NB4 (cell line): ENCODE measurements around the gene SPIRE2.
"Not testable (repeated sequence)": the region's sequence is repeated elsewhere in the genome, so short reads cannot be mapped to it uniquely, and the experiment has no call there.

Experiments used
- DNase-seq: peaks from one replicate; pipeline ENCODE4 v3.0.0; 2010; ENCODE audit warnings: low read depth
- H3K4me3 ChIP-seq: one replicate; pipeline ENCODE4 v1.5.1; 2011; ENCODE audit warnings: mild to moderate bottlenecking, low read depth, low read length, moderate library complexity
- MYC ChIP-seq: IDR thresholded peaks from 2 replicates; pipeline ENCODE4 v1.6.1; 2011; ENCODE audit warnings: low read depth, low read length
- POLR2A ChIP-seq: IDR thresholded peaks from 2 replicates; pipeline ENCODE4 v1.6.1; 2011; ENCODE audit warnings: mild to moderate bottlenecking; ENCODE audit not compliant: insufficient read length; ENCODE audit errors: extremely low read depth
- TF ChIP-seq, protein P1 (sequence below): IDR thresholded peaks from one replicate; pipeline ENCODE4 v1.5.1; 2012; ENCODE audit warnings: low read depth, low read length
- TF ChIP-seq, protein P2 (sequence below): IDR thresholded peaks from 2 replicates; pipeline ENCODE4 v1.6.1; 2011; ENCODE audit warnings: low read depth, low read length

SPIRE2 gene

DNA sequence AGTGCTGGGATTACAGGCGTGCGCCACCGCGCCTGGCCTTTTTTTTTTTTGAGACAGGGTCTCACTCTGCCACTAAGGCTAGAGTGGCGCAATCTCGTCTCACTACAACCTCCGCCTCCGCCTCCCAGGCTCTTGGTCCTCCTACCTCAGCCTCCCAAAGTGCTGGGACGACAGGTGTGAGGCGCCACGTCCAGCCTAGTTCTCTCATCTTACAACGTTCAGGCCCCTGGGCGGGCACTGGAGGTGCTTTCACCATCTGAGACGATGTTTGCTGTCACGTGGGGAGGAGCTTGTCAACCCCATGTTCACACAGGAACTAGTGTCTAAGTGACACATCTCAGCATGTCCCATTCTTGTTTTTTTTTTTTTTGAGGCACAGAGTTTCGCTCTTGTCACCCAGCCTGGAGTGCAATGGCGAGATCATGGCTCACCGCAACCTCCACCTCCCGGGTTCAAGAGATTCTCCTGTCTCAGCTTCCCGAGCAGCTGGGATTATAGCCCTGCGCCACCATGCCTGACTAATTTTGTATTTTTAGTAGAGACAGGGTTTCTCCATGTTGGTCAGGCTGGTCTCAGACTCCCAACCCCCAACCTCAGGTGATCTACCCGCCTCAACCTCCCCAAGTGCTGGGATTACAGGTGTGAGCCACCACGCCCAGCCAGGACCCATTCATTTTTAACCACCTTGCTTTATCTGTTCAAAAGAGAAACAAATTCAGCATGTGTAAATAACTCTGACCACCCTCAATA lies 6.7 kb upstream of the SPIRE2 start:
- H3K4me3 ChIP-seq = no peak overlapping the region
- TF ChIP-seq MYC (no peak), POLR2A (no peak)
- TF ChIP-seq, protein P1, sequence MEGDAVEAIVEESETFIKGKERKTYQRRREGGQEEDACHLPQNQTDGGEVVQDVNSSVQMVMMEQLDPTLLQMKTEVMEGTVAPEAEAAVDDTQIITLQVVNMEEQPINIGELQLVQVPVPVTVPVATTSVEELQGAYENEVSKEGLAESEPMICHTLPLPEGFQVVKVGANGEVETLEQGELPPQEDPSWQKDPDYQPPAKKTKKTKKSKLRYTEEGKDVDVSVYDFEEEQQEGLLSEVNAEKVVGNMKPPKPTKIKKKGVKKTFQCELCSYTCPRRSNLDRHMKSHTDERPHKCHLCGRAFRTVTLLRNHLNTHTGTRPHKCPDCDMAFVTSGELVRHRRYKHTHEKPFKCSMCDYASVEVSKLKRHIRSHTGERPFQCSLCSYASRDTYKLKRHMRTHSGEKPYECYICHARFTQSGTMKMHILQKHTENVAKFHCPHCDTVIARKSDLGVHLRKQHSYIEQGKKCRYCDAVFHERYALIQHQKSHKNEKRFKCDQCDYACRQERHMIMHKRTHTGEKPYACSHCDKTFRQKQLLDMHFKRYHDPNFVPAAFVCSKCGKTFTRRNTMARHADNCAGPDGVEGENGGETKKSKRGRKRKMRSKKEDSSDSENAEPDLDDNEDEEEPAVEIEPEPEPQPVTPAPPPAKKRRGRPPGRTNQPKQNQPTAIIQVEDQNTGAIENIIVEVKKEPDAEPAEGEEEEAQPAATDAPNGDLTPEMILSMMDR = no peak
- TF ChIP-seq, protein P2, sequence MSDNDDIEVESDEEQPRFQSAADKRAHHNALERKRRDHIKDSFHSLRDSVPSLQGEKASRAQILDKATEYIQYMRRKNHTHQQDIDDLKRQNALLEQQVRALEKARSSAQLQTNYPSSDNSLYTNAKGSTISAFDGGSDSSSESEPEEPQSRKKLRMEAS = no peak
- DNase-seq = no peak

DNA sequence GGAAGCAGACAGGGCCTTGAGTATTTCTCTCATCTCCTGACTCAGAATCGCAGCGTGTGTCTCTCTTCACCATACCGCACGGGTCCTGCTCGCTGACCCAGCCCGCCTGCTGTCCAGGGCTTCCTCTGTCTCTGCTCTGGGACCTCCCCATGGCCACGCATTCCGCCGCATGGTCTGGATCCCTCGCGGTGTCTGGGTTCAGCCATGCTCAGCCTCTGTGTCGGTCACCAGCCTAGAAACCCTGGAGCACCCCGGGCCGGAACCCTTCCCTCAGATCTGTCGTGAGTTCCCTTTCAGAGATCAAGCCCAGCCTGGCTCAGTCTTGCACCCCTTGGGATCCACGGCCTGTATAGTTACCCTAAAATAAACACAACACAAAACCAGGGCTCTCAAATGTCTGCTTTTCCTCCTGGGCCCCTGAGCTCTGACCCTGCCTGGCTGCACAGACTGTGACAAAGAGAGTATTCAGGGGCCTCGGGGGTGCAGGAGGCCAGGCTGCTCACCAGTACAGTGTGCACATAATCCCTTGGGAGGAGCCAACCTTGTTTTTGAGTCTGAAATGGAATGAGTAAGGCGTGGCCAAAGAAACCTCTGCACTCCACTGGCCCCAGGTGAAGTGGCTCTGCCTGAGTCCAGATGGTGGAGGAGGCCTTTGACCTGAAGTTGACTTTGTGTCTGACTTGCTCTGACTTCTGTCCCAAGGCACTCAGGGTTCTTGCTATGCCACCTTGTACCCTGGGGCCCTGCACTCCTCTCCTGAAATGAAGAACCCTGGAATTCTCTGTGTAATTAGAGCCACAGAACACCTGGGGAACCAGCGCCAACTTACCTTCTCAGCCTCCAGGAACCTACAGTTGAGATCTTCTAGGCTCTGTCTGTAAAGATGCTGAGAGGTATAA lies 5.8 kb upstream of the SPIRE2 start:
- no peak for DNase-seq
- no peak overlapping the region for H3K4me3 ChIP-seq
- TF ChIP-seq, protein P2 = no peak
- no peak for TF ChIP-seq POLR2A
- no peak for TF ChIP-seq MYC
- TF ChIP-seq, protein P1 = no peak

DNA sequence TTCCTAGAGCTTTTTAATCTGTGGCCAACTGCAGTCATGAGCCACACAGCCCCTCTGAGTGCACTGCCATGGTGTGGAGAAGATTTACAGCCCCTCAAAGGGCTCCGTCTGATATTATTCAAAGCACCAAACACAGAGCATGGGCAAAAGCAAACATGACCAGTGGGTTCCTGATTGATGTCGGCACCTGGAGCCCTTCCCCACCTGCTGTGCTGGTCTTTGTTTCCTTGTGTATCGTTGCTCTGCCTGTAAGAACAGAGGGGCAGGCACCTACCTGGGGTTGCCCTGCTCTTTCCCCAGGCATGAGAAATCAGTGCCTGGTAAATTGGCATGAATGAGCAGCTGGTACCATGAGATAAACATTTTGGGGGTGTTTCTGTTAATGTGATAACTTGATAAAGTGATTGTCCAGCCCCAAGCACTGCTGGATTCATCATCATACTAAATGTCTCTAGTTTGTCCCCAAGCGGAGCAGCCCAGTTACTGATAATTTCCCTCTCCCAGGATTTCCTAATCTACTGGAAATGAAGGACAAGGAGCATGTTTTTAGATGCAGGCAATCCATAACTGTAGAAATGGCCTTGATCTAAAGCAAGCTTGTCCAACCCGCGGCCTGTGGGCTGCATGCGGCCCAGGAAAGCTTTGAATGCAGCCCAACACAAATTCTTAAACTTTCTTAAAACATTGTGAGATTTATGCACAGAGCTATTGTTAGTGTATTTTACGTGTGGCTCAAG lies 5.0 kb upstream of the SPIRE2 start:
- no peak overlapping the region for H3K4me3 ChIP-seq
- DNase-seq = no peak
- TF ChIP-seq MYC = no peak
- TF ChIP-seq, protein P2 = no peak
- TF ChIP-seq, protein P1 = no peak

DNA sequence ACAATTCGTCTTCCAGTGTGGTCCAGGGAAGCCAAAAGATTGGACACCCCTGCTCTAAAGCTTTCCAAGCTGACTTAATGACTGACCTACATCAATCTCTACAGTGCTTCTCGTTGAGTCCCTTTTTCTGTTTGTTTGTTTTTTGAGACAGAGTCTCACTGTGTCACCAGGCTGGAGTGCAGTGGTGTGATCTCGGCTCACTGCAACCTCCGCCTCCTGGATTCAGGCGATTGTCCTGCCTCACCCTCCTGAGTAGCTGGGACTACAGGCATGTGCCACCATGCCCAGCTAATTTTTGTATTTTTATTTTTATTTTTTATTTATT lies 4.5 kb upstream of the SPIRE2 start:
- not testable (repeated sequence) for H3K4me3 ChIP-seq, DNase-seq

DNA sequence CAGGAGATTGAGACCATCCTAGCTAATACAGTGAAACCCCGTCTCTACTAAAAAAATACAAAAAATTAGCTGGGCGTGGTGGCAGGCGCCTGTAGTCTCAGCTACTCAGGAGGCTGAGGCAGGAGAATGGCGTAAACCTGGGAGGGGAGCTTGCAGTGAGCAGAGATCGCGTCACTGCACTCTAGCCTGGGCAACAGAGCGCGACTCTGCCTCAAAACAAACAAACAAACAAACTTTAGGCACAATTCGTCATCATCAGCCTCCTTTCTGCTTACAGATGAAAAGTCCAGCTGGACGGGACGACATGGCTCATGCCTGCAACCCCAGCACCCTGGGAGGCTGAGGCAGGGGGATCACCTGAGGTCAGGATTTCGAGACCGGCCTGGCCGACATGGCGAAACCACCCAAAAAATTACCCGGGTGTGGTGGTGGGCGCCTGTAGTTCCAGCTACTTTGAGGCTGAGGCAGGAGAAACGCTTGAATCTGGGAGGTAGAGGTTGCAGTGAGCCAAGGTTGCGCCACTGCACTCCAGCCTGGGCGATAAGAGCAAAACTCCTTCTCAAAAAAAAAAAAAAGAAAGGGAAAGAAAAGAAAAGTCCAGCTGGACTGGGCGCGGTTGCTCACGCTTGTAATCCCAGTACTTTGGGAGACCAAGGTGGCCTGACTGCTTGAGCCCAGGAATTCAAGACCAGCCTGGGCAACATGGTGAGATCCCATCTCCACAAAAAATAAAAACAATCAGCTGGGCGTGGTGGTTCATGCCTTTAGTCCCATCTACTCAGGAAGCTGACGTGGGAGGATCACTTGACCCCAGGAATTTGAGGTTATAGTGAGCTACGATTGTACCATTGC lies 1.5 kb upstream of the SPIRE2 start:
- no peak overlapping the region for H3K4me3 ChIP-seq
- TF ChIP-seq, protein P2 = no peak
- no peak for TF ChIP-seq MYC
- TF ChIP-seq, protein P1 = no peak
- no peak for TF ChIP-seq POLR2A
- DNase-seq = no peak
